ENCODE data around the gene CLDN16.

DNA sequence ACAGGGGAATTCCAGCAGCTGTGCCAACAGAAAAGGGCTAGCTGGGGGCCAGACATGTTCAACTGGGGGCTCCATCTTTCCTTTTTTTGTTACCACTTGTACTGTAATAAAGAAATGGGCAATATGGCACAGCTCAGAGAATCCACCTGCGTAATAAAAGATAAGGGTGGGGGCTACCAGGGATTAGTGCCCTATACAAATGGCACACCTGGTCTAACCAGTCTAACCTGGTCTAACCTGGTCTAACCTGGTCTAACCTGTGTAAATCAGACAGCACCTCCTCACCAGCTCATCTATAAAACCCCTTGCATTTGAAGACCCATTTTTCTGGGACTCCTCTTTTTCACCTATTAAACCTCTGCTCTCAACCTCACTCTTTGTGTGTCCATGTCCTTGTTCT lies 26.2 kb upstream of the CLDN16 start:
- TF ChIP-seq CTCF (IDR thresholded peaks at IDR 0.05; ENCODE audit: low read length) (no peak), EZH2 (optimal IDR thresholded peaks at IDR 0.05; ENCODE audit: low read depth, low read length) (no peak)

Measured in MM.1S (cell line).